ENCODE results near the gene PLEKHH3.

Gene PLEKHH3

DNA sequence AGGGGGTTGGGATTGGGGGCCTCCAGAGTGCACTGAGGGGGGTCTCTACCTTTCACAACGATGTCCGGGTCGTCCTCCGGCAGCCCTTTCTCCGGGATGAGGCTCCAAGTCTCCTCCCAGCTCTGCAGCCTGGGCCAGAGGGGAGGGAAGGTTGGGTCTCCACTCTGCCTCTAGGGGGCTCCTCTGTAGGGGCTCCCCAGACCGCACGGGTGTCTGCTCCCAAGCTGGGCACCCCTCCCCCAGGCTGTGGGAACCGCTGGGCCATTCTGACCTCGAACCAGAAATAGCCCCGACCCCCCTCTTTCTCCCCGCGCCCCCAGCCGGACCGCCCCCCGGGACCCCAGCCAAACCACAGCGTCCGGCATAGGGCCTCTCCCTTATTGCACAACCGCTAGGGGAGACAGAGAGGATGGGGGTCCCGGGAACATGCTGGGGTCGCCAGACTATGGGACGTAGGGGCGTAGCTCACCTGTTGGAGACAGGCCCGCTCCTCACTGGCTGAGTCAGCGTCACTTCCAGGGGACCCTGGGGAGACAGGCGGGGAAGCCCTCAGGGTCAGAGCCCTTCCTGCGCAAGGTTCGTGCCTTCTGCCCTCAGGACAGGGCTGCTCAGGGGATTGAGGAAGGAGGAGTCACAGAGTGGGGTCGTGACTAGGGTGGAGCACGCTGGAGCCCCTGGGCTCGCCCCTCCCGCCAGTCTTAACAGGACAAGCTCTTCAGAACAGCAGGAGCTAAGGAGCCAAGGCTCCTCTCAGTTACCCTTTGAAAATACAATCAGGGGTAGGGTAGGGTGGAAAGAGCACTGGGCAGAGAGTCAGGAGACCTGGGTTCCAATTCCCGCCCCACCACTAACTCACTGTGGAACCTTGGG is 2.7 kb downstream of the PLEKHH3 start:
- in situ Hi-C loops (cut with HindIII; ENCODE audit: low sequenced_read_pairs) = no loop called here
- peak overlapping the region; percentile 81 for H3K4me3 ChIP-seq (ENCODE audit: low read depth, low read length)
- DNase-seq (ENCODE audit: low read depth, low spot score) = peak; percentile 62
- TF ChIP-seq, protein P1, sequence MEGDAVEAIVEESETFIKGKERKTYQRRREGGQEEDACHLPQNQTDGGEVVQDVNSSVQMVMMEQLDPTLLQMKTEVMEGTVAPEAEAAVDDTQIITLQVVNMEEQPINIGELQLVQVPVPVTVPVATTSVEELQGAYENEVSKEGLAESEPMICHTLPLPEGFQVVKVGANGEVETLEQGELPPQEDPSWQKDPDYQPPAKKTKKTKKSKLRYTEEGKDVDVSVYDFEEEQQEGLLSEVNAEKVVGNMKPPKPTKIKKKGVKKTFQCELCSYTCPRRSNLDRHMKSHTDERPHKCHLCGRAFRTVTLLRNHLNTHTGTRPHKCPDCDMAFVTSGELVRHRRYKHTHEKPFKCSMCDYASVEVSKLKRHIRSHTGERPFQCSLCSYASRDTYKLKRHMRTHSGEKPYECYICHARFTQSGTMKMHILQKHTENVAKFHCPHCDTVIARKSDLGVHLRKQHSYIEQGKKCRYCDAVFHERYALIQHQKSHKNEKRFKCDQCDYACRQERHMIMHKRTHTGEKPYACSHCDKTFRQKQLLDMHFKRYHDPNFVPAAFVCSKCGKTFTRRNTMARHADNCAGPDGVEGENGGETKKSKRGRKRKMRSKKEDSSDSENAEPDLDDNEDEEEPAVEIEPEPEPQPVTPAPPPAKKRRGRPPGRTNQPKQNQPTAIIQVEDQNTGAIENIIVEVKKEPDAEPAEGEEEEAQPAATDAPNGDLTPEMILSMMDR (IDR thresholded peaks at IDR 0.05; ENCODE audit: low read depth, low read length) = peak; percentile 68

DNA sequence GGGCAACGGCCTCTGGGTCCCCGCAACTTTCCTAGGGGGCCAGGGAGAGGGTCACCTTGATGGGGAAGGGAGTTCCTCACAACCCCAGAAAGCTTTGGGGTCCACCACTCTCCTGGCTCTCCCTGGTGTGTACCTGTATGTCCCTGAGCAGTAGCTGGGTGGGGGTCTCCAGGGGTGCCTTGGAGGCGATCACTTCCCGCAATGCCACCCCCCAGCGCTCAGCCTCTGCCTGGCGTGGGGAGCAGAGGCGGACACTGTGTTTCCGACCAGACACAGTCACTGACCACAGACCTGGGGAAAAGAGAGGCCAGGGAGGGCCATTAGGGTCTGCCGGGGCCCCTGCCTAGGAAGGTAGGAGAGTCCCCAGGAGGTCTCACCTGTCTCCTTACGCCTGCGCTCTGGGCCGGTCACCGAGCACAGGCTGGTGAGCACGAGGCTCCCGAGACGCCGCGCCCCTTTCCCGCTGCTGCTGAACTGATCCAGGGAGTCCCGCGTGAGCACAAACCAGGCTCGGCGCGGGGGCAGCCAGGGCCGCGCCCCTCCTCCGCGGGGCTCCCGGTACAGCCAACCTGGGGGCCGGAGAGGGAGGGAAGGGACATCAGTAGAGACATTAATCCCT is 3.4 kb downstream of the PLEKHH3 start:
- DNase-seq (ENCODE audit: low read depth, low spot score) = no peak
- H3K4me3 ChIP-seq (ENCODE audit: low read depth, low read length) = no peak overlapping the region
- TF ChIP-seq, protein P1 (IDR thresholded peaks at IDR 0.05; ENCODE audit: low read depth, low read length) = no peak
- in situ Hi-C loops (cut with HindIII; ENCODE audit: low sequenced_read_pairs) = no loop called here

DNA sequence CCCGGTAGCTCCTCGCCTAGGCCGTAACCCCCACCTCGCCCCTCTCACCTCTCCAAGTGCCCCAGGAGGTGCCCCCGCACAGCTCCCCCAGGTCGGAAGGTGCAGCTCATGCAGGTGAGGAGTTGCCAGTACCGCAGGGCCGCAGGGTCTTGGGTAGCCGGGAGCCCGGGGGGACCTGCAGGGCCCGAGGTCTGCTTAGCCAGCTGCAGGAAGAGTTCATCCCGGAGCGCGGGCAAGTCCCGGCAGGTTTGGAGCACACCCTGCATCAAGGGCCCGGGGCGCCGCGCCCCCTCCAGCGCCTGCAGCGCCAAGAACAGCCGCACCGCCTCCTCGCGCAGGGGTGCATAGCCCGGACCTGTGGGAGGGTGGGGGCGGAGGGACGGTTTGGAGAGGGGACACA is 4.8 kb downstream of the PLEKHH3 start:
- H3K4me3 ChIP-seq (ENCODE audit: low read depth, low read length) = no peak overlapping the region
- in situ Hi-C loops (cut with HindIII; ENCODE audit: low sequenced_read_pairs) = no loop called here
- TF ChIP-seq, protein P1 (IDR thresholded peaks at IDR 0.05; ENCODE audit: low read depth, low read length) = no peak

DNA sequence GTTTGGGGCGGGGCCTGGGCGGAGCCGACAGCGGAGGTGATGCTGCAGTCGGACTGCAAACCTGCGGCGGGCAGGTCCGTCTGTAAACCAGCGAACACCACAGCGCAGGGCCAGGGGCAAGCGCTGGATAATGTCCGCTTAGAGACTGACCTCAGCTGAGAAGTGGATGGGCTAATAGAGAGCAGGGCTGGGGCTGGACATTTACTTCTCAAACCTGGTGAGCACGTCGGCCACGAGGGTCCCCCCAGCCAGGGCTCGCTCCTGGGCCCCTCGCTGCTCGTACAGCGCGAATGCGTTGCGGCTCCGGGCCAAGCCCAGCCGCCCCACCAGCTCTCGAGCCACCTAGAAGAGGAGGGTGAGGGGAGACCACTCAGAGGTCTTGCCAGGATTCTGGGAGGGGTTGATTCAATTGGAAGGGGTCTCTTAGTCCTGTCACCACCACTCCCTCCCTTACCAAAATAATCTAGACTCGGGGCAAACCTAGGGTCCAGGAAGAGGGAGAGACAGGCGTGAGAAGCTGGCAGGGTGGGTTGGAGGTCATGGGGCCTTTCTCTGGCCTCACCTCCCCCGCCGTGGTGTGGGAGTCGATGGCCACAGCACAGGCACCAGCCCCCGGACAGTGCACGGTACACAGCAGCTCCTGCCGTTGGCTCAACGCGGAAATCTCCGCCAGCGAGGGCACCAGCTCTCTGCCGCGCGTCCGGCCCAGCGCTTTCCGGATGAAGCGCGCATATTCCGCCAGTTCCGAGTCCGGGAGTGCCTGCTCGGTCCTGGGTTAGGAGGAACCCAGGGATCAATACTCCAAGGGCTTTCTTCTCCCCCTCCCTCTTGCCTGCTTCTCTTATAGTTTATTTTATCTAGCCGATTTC is 5.8 kb downstream of the PLEKHH3 start:
- in situ Hi-C loops (cut with HindIII; ENCODE audit: low sequenced_read_pairs) = no loop called here
- TF ChIP-seq, protein P1 (IDR thresholded peaks at IDR 0.05; ENCODE audit: low read depth, low read length) = no peak
- no peak for DNase-seq (ENCODE audit: low read depth, low spot score)
- H3K4me3 ChIP-seq (ENCODE audit: low read depth, low read length) = no peak overlapping the region

More for the DNA sequence above, 4.8 kb downstream of the PLEKHH3 start:
- DNase-seq (ENCODE audit: low read depth, low spot score) = no peak

DNA sequence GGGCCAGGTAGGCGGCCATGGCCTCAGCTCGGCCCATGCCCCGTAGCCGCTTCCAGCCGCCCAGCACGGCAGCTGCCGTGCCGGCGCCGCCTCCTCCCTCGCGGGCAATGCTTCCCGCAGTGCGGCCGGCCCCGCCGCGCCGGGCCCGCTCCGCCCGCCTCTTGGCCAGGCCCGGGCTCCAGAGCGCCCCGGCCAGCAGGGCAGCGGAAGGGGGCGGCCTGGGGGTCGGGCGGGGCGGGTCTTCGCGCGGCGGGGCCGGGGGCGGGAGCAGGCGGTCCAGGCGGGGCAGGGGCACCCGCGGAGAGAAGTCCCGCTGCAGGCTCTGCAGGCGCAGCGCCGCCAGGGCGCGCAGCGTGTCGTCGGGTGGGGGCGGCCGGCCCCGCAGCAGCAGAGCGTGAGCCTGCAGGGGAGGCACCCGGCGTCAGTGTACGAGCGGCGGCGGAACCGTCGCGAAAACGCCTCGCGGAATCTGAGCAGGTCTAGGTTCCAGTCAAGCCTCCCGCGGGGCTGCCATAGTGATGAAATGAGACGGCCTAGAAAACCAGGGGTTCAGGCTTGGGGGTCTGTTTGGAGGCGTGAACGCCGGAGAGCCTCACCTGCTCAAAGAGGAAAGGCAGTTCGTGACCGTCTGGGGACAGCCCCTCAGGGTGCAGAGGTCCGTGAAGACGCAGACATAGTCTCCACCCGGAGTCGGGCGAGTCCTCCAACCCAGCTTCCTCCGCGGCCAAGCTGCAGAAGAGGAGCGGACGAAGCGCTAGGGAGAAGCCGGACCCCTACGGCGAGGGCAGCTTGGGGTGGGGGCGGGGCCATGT is 6.6 kb downstream of the PLEKHH3 start:
- no peak for DNase-seq (ENCODE audit: low read depth, low spot score)
- in situ Hi-C loops (cut with HindIII; ENCODE audit: low sequenced_read_pairs) = no loop called here
- no peak overlapping the region for H3K4me3 ChIP-seq (ENCODE audit: low read depth, low read length)
- TF ChIP-seq, protein P1 (IDR thresholded peaks at IDR 0.05; ENCODE audit: low read depth, low read length) = no peak

DNA sequence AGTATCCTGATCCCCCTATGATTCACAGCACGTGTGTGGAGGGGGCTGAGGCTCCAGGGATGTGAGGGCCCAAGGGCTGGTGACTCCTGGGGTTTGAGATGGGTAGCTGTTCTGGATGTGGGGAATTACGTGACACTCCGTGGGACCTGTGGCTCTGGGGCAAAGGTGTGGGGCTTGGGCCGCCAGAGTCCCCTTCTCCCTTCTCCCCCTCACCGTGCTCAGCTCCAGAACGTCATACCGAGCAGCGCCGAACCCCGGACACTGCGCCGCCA is 7.2 kb downstream of the PLEKHH3 start:
- no peak for DNase-seq (ENCODE audit: low read depth, low spot score)
- TF ChIP-seq, protein P1 (IDR thresholded peaks at IDR 0.05; ENCODE audit: low read depth, low read length) = no peak
- in situ Hi-C loops (cut with HindIII; ENCODE audit: low sequenced_read_pairs) = no loop called here
- no peak overlapping the region for H3K4me3 ChIP-seq (ENCODE audit: low read depth, low read length)
